ENCODE data around the gene RDH13.
"Not testable (repeated sequence)": the region's sequence is repeated elsewhere in the genome, so short reads cannot be mapped to it uniquely, and the experiment has no call there.

RDH13 gene

GRCh38 chr19:55036058-55036457 is 26.9 kb downstream of the RDH13 start:
- H3F3A ChIP-seq (ENCODE audit: control insufficient read depth, insufficient read depth): no peaks in the 10 kb centered on the region
- no peaks in the 10 kb centered on the region for H3K4me1 ChIP-seq (ENCODE audit: control insufficient read depth, low read length)
- H3K9me3 ChIP-seq (ENCODE audit: control insufficient read depth, insufficient read depth, low read length): no peaks in the 10 kb centered on the region
- H3K9me2 ChIP-seq (replicated peaks; ENCODE audit: control insufficient read depth, low read length): no peaks in the 10 kb centered on the region
- 0 out of 2 replicates have a peak, but pooled peaks cover 3% of the 10 kb centered on the region for H4K20me1 ChIP-seq (ENCODE audit: control insufficient read depth, insufficient read depth, low read depth, low read length)
- no peaks in the 10 kb centered on the region for H3K36me3 ChIP-seq (ENCODE audit: control insufficient read depth, low read length)
- H3K27me3 ChIP-seq (ENCODE audit: control insufficient read depth, low read length): no peaks in the 10 kb centered on the region
- no peak overlapping the region for H3K4me2 ChIP-seq (ENCODE audit: low read length)
- peaks cover 55% of the 10 kb centered on the region for H3K79me2 ChIP-seq (ENCODE audit: control insufficient read depth, low read length)
- H3K27ac ChIP-seq (ENCODE audit: low read depth, low read length): no peak overlapping the region
- no peak for TF ChIP-seq EZH2phosphoT487 (IDR thresholded peaks at IDR 0.05; ENCODE audit: borderline replicate concordance, low read length)
- TF ChIP-seq, protein P1, sequence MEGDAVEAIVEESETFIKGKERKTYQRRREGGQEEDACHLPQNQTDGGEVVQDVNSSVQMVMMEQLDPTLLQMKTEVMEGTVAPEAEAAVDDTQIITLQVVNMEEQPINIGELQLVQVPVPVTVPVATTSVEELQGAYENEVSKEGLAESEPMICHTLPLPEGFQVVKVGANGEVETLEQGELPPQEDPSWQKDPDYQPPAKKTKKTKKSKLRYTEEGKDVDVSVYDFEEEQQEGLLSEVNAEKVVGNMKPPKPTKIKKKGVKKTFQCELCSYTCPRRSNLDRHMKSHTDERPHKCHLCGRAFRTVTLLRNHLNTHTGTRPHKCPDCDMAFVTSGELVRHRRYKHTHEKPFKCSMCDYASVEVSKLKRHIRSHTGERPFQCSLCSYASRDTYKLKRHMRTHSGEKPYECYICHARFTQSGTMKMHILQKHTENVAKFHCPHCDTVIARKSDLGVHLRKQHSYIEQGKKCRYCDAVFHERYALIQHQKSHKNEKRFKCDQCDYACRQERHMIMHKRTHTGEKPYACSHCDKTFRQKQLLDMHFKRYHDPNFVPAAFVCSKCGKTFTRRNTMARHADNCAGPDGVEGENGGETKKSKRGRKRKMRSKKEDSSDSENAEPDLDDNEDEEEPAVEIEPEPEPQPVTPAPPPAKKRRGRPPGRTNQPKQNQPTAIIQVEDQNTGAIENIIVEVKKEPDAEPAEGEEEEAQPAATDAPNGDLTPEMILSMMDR (IDR thresholded peaks at IDR 0.05; ENCODE audit: low read depth, low read length, poor library complexity, severe bottlenecking): no peak
- no peak overlapping the region for H3K4me3 ChIP-seq (ENCODE audit: low read length)

DNA sequence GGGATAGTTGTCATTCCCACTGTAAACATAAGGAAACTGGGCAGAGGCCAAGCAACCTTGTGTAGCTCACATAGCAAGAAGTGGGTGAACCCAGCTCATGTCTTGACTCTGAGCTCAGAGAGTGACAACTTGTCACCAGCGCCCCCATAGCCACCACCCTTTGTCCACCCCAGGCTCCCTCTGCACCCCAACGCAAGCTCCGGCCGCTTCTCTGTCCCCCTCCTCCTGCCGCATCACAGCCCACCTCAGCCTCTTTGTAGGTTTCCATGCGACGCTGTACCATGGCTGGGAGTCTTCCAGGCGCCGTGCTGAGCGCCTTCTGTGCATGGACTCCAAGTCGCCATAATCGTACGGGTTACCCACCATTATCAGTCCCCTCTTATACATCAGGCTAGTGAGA is 28.2 kb downstream of the RDH13 start:
- H3K4me3 ChIP-seq (ENCODE audit: low read length): no peak overlapping the region
- no peak overlapping the region for H3K27ac ChIP-seq (ENCODE audit: low read depth, low read length)
- no peaks in the 10 kb centered on the region for H3K36me3 ChIP-seq (ENCODE audit: control insufficient read depth, low read length)
- no peaks in the 10 kb centered on the region for H3K9me2 ChIP-seq (replicated peaks; ENCODE audit: control insufficient read depth, low read length)
- no peak for TF ChIP-seq EZH2phosphoT487 (IDR thresholded peaks at IDR 0.05; ENCODE audit: borderline replicate concordance, low read length)
- no peaks in the 10 kb centered on the region for H3K4me1 ChIP-seq (ENCODE audit: control insufficient read depth, low read length)
- H3K4me2 ChIP-seq (ENCODE audit: low read length): no peak overlapping the region
- no peaks in the 10 kb centered on the region for H3K9me3 ChIP-seq (ENCODE audit: control insufficient read depth, insufficient read depth, low read length)
- H3F3A ChIP-seq (ENCODE audit: control insufficient read depth, insufficient read depth): no peaks in the 10 kb centered on the region
- 0 out of 2 replicates have a peak, but pooled peaks cover 3% of the 10 kb centered on the region for H4K20me1 ChIP-seq (ENCODE audit: control insufficient read depth, insufficient read depth, low read depth, low read length)
- H3K79me2 ChIP-seq (ENCODE audit: control insufficient read depth, low read length): peaks cover 65% of the 10 kb centered on the region
- H3K27me3 ChIP-seq (ENCODE audit: control insufficient read depth, low read length): no peaks in the 10 kb centered on the region

- H3K27ac ChIP-seq (ENCODE audit: low read depth, low read length); H3K4me2 ChIP-seq (ENCODE audit: low read length); H3K27me3 ChIP-seq (ENCODE audit: control insufficient read depth, low read length); H4K20me1 ChIP-seq (ENCODE audit: control insufficient read depth, insufficient read depth, low read depth, low read length); H3K4me3 ChIP-seq (ENCODE audit: low read length); H3K4me1 ChIP-seq (ENCODE audit: control insufficient read depth, low read length); H3K9me3 ChIP-seq (ENCODE audit: control insufficient read depth, insufficient read depth, low read length); H3F3A ChIP-seq (ENCODE audit: control insufficient read depth, insufficient read depth); H3K9me2 ChIP-seq (replicated peaks; ENCODE audit: control insufficient read depth, low read length); H3K36me3 ChIP-seq (ENCODE audit: control insufficient read depth, low read length): not testable (repeated sequence)
- peaks cover 71% of the 10 kb centered on the region for H3K79me2 ChIP-seq (ENCODE audit: control insufficient read depth, low read length)
Observed at GRCh38 chr19:55032976-55033643, 29.8 kb downstream of the RDH13 start.

- no peak for TF ChIP-seq EZH2phosphoT487 (IDR thresholded peaks at IDR 0.05; ENCODE audit: borderline replicate concordance, low read length)
- H3K27me3 ChIP-seq (ENCODE audit: control insufficient read depth, low read length): no peaks in the 10 kb centered on the region
- H3K36me3 ChIP-seq (ENCODE audit: control insufficient read depth, low read length): no peaks in the 10 kb centered on the region
- H3K4me1 ChIP-seq (ENCODE audit: control insufficient read depth, low read length): peaks cover 7% of the 10 kb centered on the region; the same call in 1 of the 2 replicates
- H3K4me3 ChIP-seq (ENCODE audit: low read length): no peak overlapping the region
- peaks cover 14% of the 10 kb centered on the region for H3K9me3 ChIP-seq (ENCODE audit: control insufficient read depth, insufficient read depth, low read length)
- H3K27ac ChIP-seq (ENCODE audit: low read depth, low read length): no peak overlapping the region
- no peak overlapping the region for H3K4me2 ChIP-seq (ENCODE audit: low read length)
- H4K20me1 ChIP-seq (ENCODE audit: control insufficient read depth, insufficient read depth, low read depth, low read length): 0 out of 2 replicates have a peak, but pooled peaks cover 3% of the 10 kb centered on the region
- H3F3A ChIP-seq (ENCODE audit: control insufficient read depth, insufficient read depth): peaks cover 10% of the 10 kb centered on the region
- peaks cover 74% of the 10 kb centered on the region for H3K79me2 ChIP-seq (ENCODE audit: control insufficient read depth, low read length)
- H3K9me2 ChIP-seq (replicated peaks; ENCODE audit: control insufficient read depth, low read length): no peaks in the 10 kb centered on the region
Observed at GRCh38 chr19:55032170-55032800, 30.7 kb downstream of the RDH13 start.
